CD4-positive, alpha-beta memory T cell (primary cell): Measurements from ENCODE around the gene CALR. TPM values are rescaled to one million over a fixed set of nuclear protein-coding genes. Genes with fewer than 3 reads are reported as not detected.
"Not testable (repeated sequence)": the region's sequence is repeated elsewhere in the genome, so short reads cannot be mapped to it uniquely, and the experiment has no call there.

Experiments
- CTCF ChIA-PET: fragments of 350-600 bp; sonication (Branson Sonifier 250); formaldehyde crosslinking; loops from one replicate; lab custom pipeline; 2021; ENCODE audit warnings: inconsistent platforms; ENCODE audit not compliant: partially characterized antibody; lab: Charles Lee
- POLR2A ChIA-PET: fragments of 350-600 bp; sonication (Branson Sonifier 250); formaldehyde crosslinking; loops from one replicate; lab custom pipeline; 2021; ENCODE audit not compliant: partially characterized antibody; lab: Charles Lee
- DNase-seq, 5 donors: peaks; one replicate each; pipeline versions ENCODE4 v3.0.0 to v3.0.0-alpha.2; 2020 to 2022; ENCODE audit warnings: mixed read lengths in 1 of 5
- H3K27ac ChIP-seq: one replicate; pipeline ENCODE4 v1.7.0; 2013; ENCODE audit warnings: low read depth, low read length
- H3K27me3 ChIP-seq: 2 replicates; pipeline ENCODE4 v1.7.0; 2013; ENCODE audit warnings: mild to moderate bottlenecking, low read length, moderate library complexity; ENCODE audit not compliant: insufficient read depth
- H3K36me3 ChIP-seq: 2 replicates; pipeline ENCODE4 v1.7.0; 2013; ENCODE audit warnings: mild to moderate bottlenecking, low read length, moderate library complexity; ENCODE audit not compliant: insufficient read depth
- H3K4me1 ChIP-seq: 2 replicates; pipeline ENCODE4 v1.7.0; 2013; ENCODE audit warnings: mild to moderate bottlenecking, low read length, moderate library complexity; ENCODE audit not compliant: insufficient read depth
- H3K4me3 ChIP-seq, 2 donors: one replicate each; pipeline ENCODE4 v1.7.0; 2013; ENCODE audit warnings: low read length in 2 of 2, mild to moderate bottlenecking in 1 of 2
- H3K9me3 ChIP-seq, 2 donors: one replicate each; pipeline ENCODE4 v1.7.0; 2013; ENCODE audit warnings: low read length in 2 of 2, control low read depth in 1 of 2; ENCODE audit not compliant: control insufficient read depth in 1 of 2
- H3K27ac Mint-ChIP-seq, 7 donors: one replicate each; pipeline ENCODE4 v1.8.0; 2020 to 2021; ENCODE audit warnings: mixed read lengths in 7 of 7, mild to moderate bottlenecking in 6 of 7, inconsistent platforms in 3 of 7, moderate library complexity in 3 of 7
- H3K27me3 Mint-ChIP-seq, 2 donors: one replicate each; pipeline ENCODE4 v1.8.0; 2020 to 2021; ENCODE audit warnings: mixed read lengths in 2 of 2
- H3K36me3 Mint-ChIP-seq, 2 donors: one replicate each; pipeline ENCODE4 v1.8.0; 2020 to 2021; ENCODE audit warnings: mixed read lengths in 2 of 2, inconsistent platforms in 1 of 2, mild to moderate bottlenecking in 1 of 2
- H3K4me1 Mint-ChIP-seq, 4 donors: one replicate each; pipeline ENCODE4 v1.8.0; 2020 to 2021; ENCODE audit warnings: mixed read lengths in 4 of 4, mild to moderate bottlenecking in 1 of 4
- H3K4me3 Mint-ChIP-seq, 8 donors: one replicate each; pipeline ENCODE4 v1.8.0; 2020 to 2021; ENCODE audit warnings: mixed read lengths in 8 of 8, mild to moderate bottlenecking in 7 of 8, moderate library complexity in 6 of 8, inconsistent platforms in 3 of 8
- H3K9me3 Mint-ChIP-seq, 8 donors: one replicate each; pipeline ENCODE4 v1.8.0; 2020 to 2021; ENCODE audit warnings: mixed read lengths in 8 of 8, mild to moderate bottlenecking in 5 of 8, inconsistent platforms in 3 of 8, moderate library complexity in 1 of 8
- intact Hi-C: fragments of 100-400 bp; cut with micrococcal nuclease; formaldehyde crosslinking; loops from one replicate; pipeline ENCODE4 v1.15.1; 2023
- polyA plus RNA-seq, 2 donors: library from polyadenylated mRNA; unstranded; fragments of 300-500 nt; fragmentation: Illumina TruSeq; gene quantifications; one replicate each; pipeline ENCODE4 v1.2.3, GENCODE V29; 2021
- total RNA-seq, 2 experiments: library from RNA; stranded (reverse); gene quantifications; one replicate each; pipeline ENCODE4 v1.2.3, GENCODE V29; 2021

CALR gene
- total and polyA plus RNA-seq, 4 experiments from 2014 or later: 87.5 to 499 (median 318) TPM

GRCh38 chr19:12976109-12976508 is 37.7 kb downstream of the CALR start:
- H3K36me3 ChIP-seq, H3K4me1 Mint-ChIP-seq, H3K9me3 Mint-ChIP-seq, H3K9me3 ChIP-seq, H3K4me3 Mint-ChIP-seq, H3K4me1 ChIP-seq, H3K27me3 ChIP-seq, H3K27ac ChIP-seq, DNase-seq, H3K27ac Mint-ChIP-seq, intact Hi-C loops, H3K36me3 Mint-ChIP-seq, H3K4me3 ChIP-seq, H3K27me3 Mint-ChIP-seq: not testable (repeated sequence)
- ChIA-PET CTCF (interaction anchor here (0.8 to 15.7 kb wide), 17 partner anchors 9 to 291 kb away, joined by 3 to 248 read pairs (median 7); no protein-coding TSS in a partner anchor), POLR2A (interaction anchor here (2.4 kb wide), 1 partner anchor 177 kb away, joined by 8 read pairs; no protein-coding TSS in a partner anchor)

- H3K4me1 ChIP-seq: peaks cover 18% of the 10 kb centered on the region
- no peaks in the 10 kb centered on the region for H3K9me3 ChIP-seq
- Mint-ChIP-seq H3K4me1 (peaks cover 2 to 7% (median 4%) of the 10 kb centered on the region in 4 donors), H3K27me3 (peaks cover 6 to 8% of the 10 kb centered on the region in 2 donors), H3K9me3 (no peaks in the 10 kb centered on the region), H3K27ac (no peak overlapping the region), H3K36me3 (no peaks in the 10 kb centered on the region), H3K4me3 (no peak overlapping the region)
- no peaks in the 10 kb centered on the region for H3K27me3 ChIP-seq
- intact Hi-C loops: no loop called here
- H3K4me3 ChIP-seq: no peak overlapping the region
- no peak overlapping the region for H3K27ac ChIP-seq
- no peaks in the 10 kb centered on the region for H3K36me3 ChIP-seq
- ChIA-PET POLR2A (no interaction called here), CTCF (interaction anchor here (1.1 to 15.7 kb wide), 4 partner anchors 14 to 113 kb away, joined by 3 to 248 read pairs (median 68); no protein-coding TSS in a partner anchor)
- no peak for DNase-seq
Observed at GRCh38 chr19:12979974-12980373, 41.6 kb downstream of the CALR start.

- peaks cover 18% of the 10 kb centered on the region for H3K4me1 ChIP-seq
- intact Hi-C loops: loop anchor here (1.0 to 2.0 kb wide), 4 partner anchors 13 to 112 kb away; partner anchors contain the start of gene NFIX
- CTCF ChIA-PET: interaction anchor here (1.6 to 15.7 kb wide), 2 partner anchors 11 to 78 kb away, joined by 3 to 248 read pairs; no protein-coding TSS in a partner anchor
- Mint-ChIP-seq H3K4me3 (no peak overlapping the region), H3K4me1 (peaks cover 5 to 13% (median 7%) of the 10 kb centered on the region in 4 donors), H3K27me3 (peaks cover 3 to 10% of the 10 kb centered on the region in 2 donors), H3K9me3 (no peaks in the 10 kb centered on the region), H3K27ac (no peak overlapping the region), H3K36me3 (no peaks in the 10 kb centered on the region)
- no peak overlapping the region for H3K4me3 ChIP-seq
- no peak for DNase-seq
- no peaks in the 10 kb centered on the region for H3K36me3 ChIP-seq
- H3K27ac ChIP-seq: no peak overlapping the region
- POLR2A ChIA-PET: no interaction called here
- no peaks in the 10 kb centered on the region for H3K27me3 ChIP-seq
- no peaks in the 10 kb centered on the region for H3K9me3 ChIP-seq
Observed at GRCh38 chr19:12982648-12983047, 44.2 kb downstream of the CALR start.

GRCh38 chr19:12983091-12983490 is 44.7 kb downstream of the CALR start:
- Histone ChIP-seq H3K4me3 (peak overlapping the region in 1 of 2 donors; percentile 35), H3K9me3 (no peaks in the 10 kb centered on the region), H3K27me3 (no peaks in the 10 kb centered on the region), H3K4me1 (peaks cover 18% of the 10 kb centered on the region), H3K36me3 (no peaks in the 10 kb centered on the region), H3K27ac (no peak overlapping the region)
- ChIA-PET POLR2A (no interaction called here), CTCF (interaction anchor here (1.6 to 15.7 kb wide), 2 partner anchors 11 to 78 kb away, joined by 3 to 248 read pairs; no protein-coding TSS in a partner anchor)
- Mint-ChIP-seq H3K27me3 (peaks cover 1 to 6% of the 10 kb centered on the region in 2 donors), H3K36me3 (no peaks in the 10 kb centered on the region), H3K4me3 (no peak overlapping the region), H3K9me3 (no peaks in the 10 kb centered on the region), H3K27ac (no peak overlapping the region), H3K4me1 (peaks cover under 1 to 13% (median 4%) of the 10 kb centered on the region in 4 donors)
- no peak for DNase-seq
- intact Hi-C loops: loop anchor here (1.0 to 2.0 kb wide), 4 partner anchors 12 to 111 kb away; partner anchors contain the start of gene NFIX

- POLR2A ChIA-PET: no interaction called here
- intact Hi-C loops: loop anchor here (1.0 to 2.0 kb wide), 4 partner anchors 12 to 111 kb away; partner anchors contain the start of gene NFIX
Observed at GRCh38 chr19:12983542-12984142, 45.2 kb downstream of the CALR start.

DNA sequence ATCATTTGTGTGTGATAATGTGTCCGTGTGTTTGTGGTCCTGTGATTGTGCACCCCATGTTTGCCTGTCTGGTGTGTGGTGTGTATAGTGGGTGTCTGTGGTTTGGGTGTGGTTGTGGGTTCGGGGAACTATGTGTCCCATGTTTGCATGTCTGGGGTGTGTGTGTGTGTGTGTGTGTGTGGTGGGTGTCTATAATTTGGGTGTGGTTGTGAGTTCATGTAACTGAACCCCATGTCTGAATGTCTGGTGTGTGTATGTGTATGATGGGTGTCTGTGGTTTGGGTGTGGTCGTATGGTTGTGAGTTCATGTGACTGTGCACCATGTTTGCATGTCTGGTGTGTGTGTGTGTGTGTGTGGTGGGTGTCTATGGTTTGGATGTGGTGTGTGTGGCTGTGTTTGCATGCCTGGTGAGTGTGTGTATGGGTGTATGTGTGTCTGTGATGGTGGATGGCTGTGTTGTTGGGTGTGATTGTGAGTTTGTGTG is 45.8 kb downstream of the CALR start:
- intact Hi-C loops: no loop called here

More at GRCh38 chr19:12983542-12984142, 45.2 kb downstream of the CALR start:
- H3K4me3 Mint-ChIP-seq: no peak overlapping the region
- peaks cover 0 to 13% (median 4%) of the 10 kb centered on the region in 4 donors for H3K4me1 Mint-ChIP-seq
- peaks cover under 1 to 5% of the 10 kb centered on the region in 2 donors for H3K27me3 Mint-ChIP-seq
- peak; percentile 75 to 86 (median 82) for DNase-seq
- H3K4me3 ChIP-seq: peak overlapping the region in 1 of 2 donors; percentile 35
- H3K27me3 ChIP-seq: no peaks in the 10 kb centered on the region
- no peaks in the 10 kb centered on the region for H3K9me3 ChIP-seq
- no peak overlapping the region for H3K27ac ChIP-seq
- H3K9me3 Mint-ChIP-seq: no peaks in the 10 kb centered on the region
- CTCF ChIA-PET: interaction anchor here (1.6 to 15.7 kb wide), 2 partner anchors 10 to 77 kb away, joined by 3 to 248 read pairs; no protein-coding TSS in a partner anchor
- H3K36me3 ChIP-seq: no peaks in the 10 kb centered on the region
- H3K36me3 Mint-ChIP-seq: no peaks in the 10 kb centered on the region
- no peak overlapping the region for H3K27ac Mint-ChIP-seq
- H3K4me1 ChIP-seq: peaks cover 18% of the 10 kb centered on the region

DNA sequence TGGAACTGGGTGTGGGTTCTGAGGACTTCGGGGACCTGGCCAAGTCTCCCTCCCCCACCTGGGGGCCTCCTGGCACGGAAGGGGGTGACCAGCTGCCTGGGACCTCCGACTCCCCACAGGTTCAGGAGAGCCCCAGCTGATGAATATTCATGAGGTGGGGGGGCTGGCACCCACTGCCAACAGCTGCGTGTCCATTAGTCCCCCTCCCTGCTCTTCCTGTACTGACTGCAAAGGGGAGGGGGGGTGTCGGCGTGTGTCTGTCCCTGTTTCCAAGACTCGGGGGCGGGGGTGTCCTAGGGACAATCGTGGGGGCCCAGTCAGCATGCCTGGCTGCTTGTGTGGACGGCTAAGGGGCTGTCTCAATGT is 46.3 kb downstream of the CALR start:
- Histone ChIP-seq H3K36me3 (no peaks in the 10 kb centered on the region), H3K27me3 (no peaks in the 10 kb centered on the region), H3K4me1 (peaks cover 18% of the 10 kb centered on the region), H3K9me3 (no peaks in the 10 kb centered on the region), H3K4me3 (no peak overlapping the region), H3K27ac (no peak overlapping the region)
- peak overlapping the region in 3 of 7 donors; percentile 41 to 57 (median 51) for H3K27ac Mint-ChIP-seq
- H3K36me3 Mint-ChIP-seq: no peaks in the 10 kb centered on the region
- H3K4me1 Mint-ChIP-seq: peaks cover 0 to 13% (median 4%) of the 10 kb centered on the region in 4 donors
- no peak overlapping the region for H3K4me3 Mint-ChIP-seq
- no peak for DNase-seq
- ChIA-PET CTCF (interaction anchor here (1.5 to 15.7 kb wide), 4 partner anchors 8 to 287 kb away, joined by 5 to 248 read pairs (median 6); no protein-coding TSS in a partner anchor), POLR2A (no interaction called here)
- no peaks in the 10 kb centered on the region for H3K9me3 Mint-ChIP-seq
- H3K27me3 Mint-ChIP-seq: peaks cover 0 to 5% of the 10 kb centered on the region in 2 donors
- intact Hi-C loops: loop anchor here (5.0 kb wide), 1 partner anchor 748 kb away; no protein-coding TSS in a partner anchor

More for the DNA sequence above, 45.8 kb downstream of the CALR start:
- H3K4me3 Mint-ChIP-seq: no peak overlapping the region
- H3K4me1 Mint-ChIP-seq: peaks cover 0 to 13% (median 4%) of the 10 kb centered on the region in 4 donors
- Histone ChIP-seq H3K9me3 (no peaks in the 10 kb centered on the region), H3K4me3 (no peak overlapping the region), H3K36me3 (no peaks in the 10 kb centered on the region), H3K4me1 (peaks cover 18% of the 10 kb centered on the region), H3K27ac (no peak overlapping the region), H3K27me3 (no peaks in the 10 kb centered on the region)
- POLR2A ChIA-PET: no interaction called here
- peaks cover 0 to 5% of the 10 kb centered on the region in 2 donors for H3K27me3 Mint-ChIP-seq
- no peaks in the 10 kb centered on the region for H3K9me3 Mint-ChIP-seq
- H3K36me3 Mint-ChIP-seq: no peaks in the 10 kb centered on the region
- CTCF ChIA-PET: interaction anchor here (1.5 to 15.7 kb wide), 4 partner anchors 8 to 110 kb away, joined by 3 to 248 read pairs (median 6); no protein-coding TSS in a partner anchor
- no peak for DNase-seq
- H3K27ac Mint-ChIP-seq: no peak overlapping the region
